Endothelial cell of umbilical vein (primary cell): ENCODE results near the gene AMMECR1. TPM values are rescaled to one million over a fixed set of nuclear protein-coding genes. Genes with fewer than 3 reads are reported as not detected.

Experiments used
- BruUV-seq: library from RNA; stranded (reverse); fragments of 400-500 nt; replicated peaks from 2 replicates; lab custom pipeline; 2021; lab: Mats Ljungman, UMichigan
- CTCF ChIA-PET: fragments of 300-600, 350-600 bp; sonication (Branson Sonifier 250); formaldehyde crosslinking; loops from one replicate; lab custom pipeline; 2021; ENCODE audit warnings: antibody characterized with exemption, inconsistent platforms; lab: Charles Lee
- POLR2A ChIA-PET: fragments of 300-600, 350-600 bp; sonication (Branson Sonifier 250); formaldehyde crosslinking; loops from one replicate; lab custom pipeline; 2021; ENCODE audit warnings: antibody characterized with exemption, inconsistent platforms; lab: Charles Lee
- DNase-seq: peaks from one replicate; pipeline ENCODE4 v3.0.0-alpha.2; 2011; ENCODE audit warnings: low read depth, low spot score
- FAIRE-seq: peaks from 2 replicates; lab custom pipeline; 2011; peaks lifted over from hg19 to GRCh38; lab: Jason Lieb, UNC
- H2AFZ ChIP-seq: 2 replicates; pipeline ENCODE4 v1.6.0; 2012; ENCODE audit warnings: low read depth, low read length, control low read depth, inconsistent platforms
- H3K27ac ChIP-seq: 2 replicates; pipeline ENCODE4 v1.5.1; 2011; ENCODE audit warnings: low read depth, mild to moderate bottlenecking, control low read depth, low read length, moderate library complexity; ENCODE audit not compliant: insufficient read depth
- H3K27me3 ChIP-seq, 2 experiments: 2 replicates each; pipeline versions ENCODE4 v1.6.0 to v1.6.1; 2011; ENCODE audit warnings: low read length in 2 of 2, mixed read lengths in 1 of 2; ENCODE audit not compliant: control insufficient read depth in 2 of 2, insufficient read depth in 2 of 2
- H3K36me3 ChIP-seq, 2 experiments: 2 replicates in 1 of 2; 3 replicates in 1 of 2; pipeline ENCODE4 v1.5.1; 2011; ENCODE audit warnings: low read length in 2 of 2, mild to moderate bottlenecking in 1 of 2, moderate library complexity in 1 of 2; ENCODE audit not compliant: control insufficient read depth in 2 of 2, insufficient read depth in 2 of 2; ENCODE audit errors: extremely low read depth in 1 of 2
- H3K4me1 ChIP-seq: 3 replicates; pipeline ENCODE4 v1.5.1; 2011; ENCODE audit warnings: mild to moderate bottlenecking, low read length; ENCODE audit not compliant: control insufficient read depth, insufficient read depth; ENCODE audit errors: extremely low read depth
- H3K4me2 ChIP-seq: 2 replicates; pipeline ENCODE4 v1.6.1; 2011; ENCODE audit warnings: low read length, control low read depth, mixed read lengths; ENCODE audit not compliant: insufficient read depth
- H3K4me3 ChIP-seq, 3 experiments: fragments of 200-600 bp in 1 of 3; sonication (generic), shearing (Covaris generic) in 1 of 3; replicated peaks in 1 of 3; 2 replicates each; pipeline ENCODE4 v1.5.1; 2011 to 2016; ENCODE audit warnings: control low read depth in 3 of 3, low read length in 3 of 3, mild to moderate bottlenecking in 2 of 3, inconsistent platforms in 1 of 3, low read depth in 1 of 3, moderate library complexity in 1 of 3; ENCODE audit not compliant: insufficient read depth in 1 of 3
- H3K79me2 ChIP-seq: 2 replicates; pipeline ENCODE4 v1.6.0; 2012; ENCODE audit warnings: low read length, inconsistent platforms; ENCODE audit not compliant: control insufficient read depth, insufficient read depth
- H3K9ac ChIP-seq: replicated peaks from 2 replicates; pipeline ENCODE3; 2011; ENCODE audit warnings: low read length, control low read depth; ENCODE audit not compliant: insufficient read depth; ENCODE audit errors: extremely low read depth
- H3K9me1 ChIP-seq: replicated peaks from 3 replicates; pipeline ENCODE4 v1.6.0; 2011; ENCODE audit warnings: mild to moderate bottlenecking, low read length; ENCODE audit not compliant: control insufficient read depth, insufficient read depth; ENCODE audit errors: extremely low read depth
- H3K9me3 ChIP-seq: replicated peaks from 2 replicates; pipeline ENCODE4 v1.5.1; 2012; ENCODE audit warnings: low read length, inconsistent platforms; ENCODE audit not compliant: control insufficient read depth, insufficient read depth
- H4K20me1 ChIP-seq: replicated peaks from 2 replicates; pipeline ENCODE3; 2011; ENCODE audit warnings: mild to moderate bottlenecking, low read length; ENCODE audit not compliant: control insufficient read depth, insufficient read depth; ENCODE audit errors: extremely low read depth
- CTCF ChIP-seq, 2 donors: IDR thresholded peaks; 1 replicate in 1 of 2; 2 replicates in 1 of 2; pipeline ENCODE4 v1.5.1; 2011; ENCODE audit warnings: low read length in 2 of 2, mild to moderate bottlenecking in 2 of 2, moderate library complexity in 2 of 2, control low read depth in 1 of 2, inconsistent platforms in 1 of 2, low read depth in 1 of 2; ENCODE audit not compliant: insufficient read depth in 1 of 2; ENCODE audit errors: extremely low read depth in 1 of 2
- EZH2 ChIP-seq: IDR thresholded peaks from 2 replicates; pipeline ENCODE4 v1.6.1; 2012; ENCODE audit warnings: borderline replicate concordance, low read depth, mild to moderate bottlenecking, moderate library complexity, low read length, inconsistent platforms; ENCODE audit not compliant: severe bottlenecking
- FOS ChIP-seq: IDR thresholded peaks from 2 replicates; pipeline ENCODE4 v1.6.1; 2011; ENCODE audit warnings: mild to moderate bottlenecking, low read length, moderate library complexity, borderline replicate concordance; ENCODE audit not compliant: insufficient read depth
- GATA2 ChIP-seq: IDR thresholded peaks from 2 replicates; pipeline ENCODE4 v1.7.0; 2011; ENCODE audit warnings: low read depth, mild to moderate bottlenecking, moderate library complexity, mixed read lengths, low read length; ENCODE audit not compliant: insufficient read length, insufficient read depth
- JUN ChIP-seq: IDR thresholded peaks from 2 replicates; pipeline ENCODE4 v1.6.1; 2011; ENCODE audit warnings: borderline replicate concordance, low read depth; ENCODE audit not compliant: insufficient read length, insufficient read depth
- MAX ChIP-seq: IDR thresholded peaks from 2 replicates; pipeline ENCODE4 v1.6.1; 2011; ENCODE audit not compliant: insufficient read depth, insufficient read length
- MYC ChIP-seq: IDR thresholded peaks from one replicate; pipeline ENCODE4 v1.6.1; 2011; ENCODE audit warnings: mild to moderate bottlenecking, low read depth, low read length
- POLR2A ChIP-seq: IDR thresholded peaks from 2 replicates; pipeline ENCODE4 v1.6.1; 2012; ENCODE audit warnings: low read depth, mild to moderate bottlenecking, control low read depth, low read length
- POLR2AphosphoS5 ChIP-seq: IDR thresholded peaks from 2 replicates; pipeline ENCODE4 v1.6.1; 2012; ENCODE audit warnings: low read depth, mild to moderate bottlenecking, control low read depth, low read length, moderate library complexity; ENCODE audit not compliant: insufficient read depth
- dilution Hi-C: fragments of 300-500 bp; cut with MboI; formaldehyde crosslinking; loops from one replicate; pipeline ENCODE4 v1.15.0; 2019; ENCODE audit warnings: low sequenced_read_pairs; ENCODE audit not compliant: extremely low pct_ligation_motif_present
- intact Hi-C: fragments of 100-400 bp; cut with micrococcal nuclease; formaldehyde crosslinking; loops from one replicate; pipeline ENCODE4 v1.10.0; 2022
- polyA plus RNA-seq, 4 experiments: library from polyadenylated mRNA; depleted of rRNA in 3 of 4; stranded (reverse) in 3 of 4; unstranded in 1 of 4; fragments of >200 nt; gene quantifications; 2 replicates each; pipeline versions ENCODE4 v1.2.1 to v1.2.3, GENCODE V29; 2011 to 2012; ENCODE audit warnings: missing spikeins in 1 of 4
- total RNA-seq: library from RNA; stranded (reverse); gene quantifications from 2 replicates; pipeline ENCODE4 v1.2.3, GENCODE V29; 2021

AMMECR1 gene
- total and polyA plus RNA-seq, 2 donors (not counting 3 experiments of a cell fraction or from before 2014, with no cell fraction given), result 3.6 to 6.9 TPM

- Histone ChIP-seq H3K27me3 (no peaks in the 10 kb centered on the region), H3K27ac (no peak overlapping the region), H3K9ac (no peak overlapping the region), H3K9me1 (no peaks in the 10 kb centered on the region), H3K36me3 (no peaks in the 10 kb centered on the region), H3K9me3 (no peaks in the 10 kb centered on the region), H3K4me3 (no peak overlapping the region), H2AFZ (no peak overlapping the region), H4K20me1 (no peaks in the 10 kb centered on the region), H3K79me2 (no peaks in the 10 kb centered on the region), H3K4me1 (peaks cover 6% of the 10 kb centered on the region), H3K4me2 (no peak overlapping the region)
- dilution Hi-C loops, result no loop called here
- BruUV-seq, result no TSS peak
- intact Hi-C loops, result no loop called here
- no peak for DNase-seq
- ChIA-PET CTCF (interaction anchor here (0.7 kb wide), 1 partner anchor 141 kb away, joined by 3 read pairs; no protein-coding TSS in a partner anchor), POLR2A (no interaction called here)
- no peak for FAIRE-seq
- TF ChIP-seq JUN, result no peak
- TF ChIP-seq POLR2AphosphoS5, result no peak
- no peak for TF ChIP-seq MYC
- no peak for TF ChIP-seq POLR2A
Measured at GRCh38 chrX:110175146-110175545, 142.7 kb downstream of the AMMECR1 start.

- H3K27ac ChIP-seq, result no peak overlapping the region
- TSS peak; percentile 15 for BruUV-seq
- H4K20me1 ChIP-seq, result no peaks in the 10 kb centered on the region
- no peaks in the 10 kb centered on the region for H3K79me2 ChIP-seq
- no peaks in the 10 kb centered on the region for H3K9me1 ChIP-seq
- H3K4me2 ChIP-seq, result no peak overlapping the region
- POLR2A ChIA-PET, result interaction anchor here (0.6 kb wide), 1 partner anchor 13 kb away, joined by 3 read pairs; no protein-coding TSS in a partner anchor
- peak; percentile 62 for DNase-seq
- H2AFZ ChIP-seq, result no peak overlapping the region
- dilution Hi-C loops (no loop called here), intact Hi-C loops (no loop called here)
- CTCF ChIA-PET, result interaction anchor here (1.5 to 1.7 kb wide), 2 partner anchors 13 to 234 kb away, joined by 3 to 6 read pairs; no protein-coding TSS in a partner anchor
- no peaks in the 10 kb centered on the region for H3K27me3 ChIP-seq
- no peaks in the 10 kb centered on the region for H3K36me3 ChIP-seq
- FAIRE-seq, result peak; percentile 64
- no peak overlapping the region for H3K9ac ChIP-seq
- TF ChIP-seq JUN (no peak), MAX (no peak), MYC (no peak), CTCF (IDR thresholded peaks at IDR 0.05; ENCODE audit: extremely low read depth in 1 of 2, insufficient read depth in 1 of 2, low read depth in 1 of 2, low read length in 2 of 2) (no peak), POLR2AphosphoS5 (no peak), GATA2 (no peak), FOS (no peak), EZH2 (no peak), POLR2A (no peak)
- H3K4me1 ChIP-seq, result peaks cover 6% of the 10 kb centered on the region
- H3K9me3 ChIP-seq, result no peaks in the 10 kb centered on the region
- no peak overlapping the region for H3K4me3 ChIP-seq
Measured at GRCh38 chrX:110173192-110174175, 144.4 kb downstream of the AMMECR1 start.
